GM12801 (cell line): ENCODE data around the gene ASB7.

ENCODE experiments used
- TF ChIP-seq, protein P1 (sequence below): IDR thresholded peaks from one replicate; pipeline ENCODE4 v1.5.1; 2011; ENCODE audit warnings: control low read depth; ENCODE audit not compliant: insufficient read length; ENCODE audit errors: extremely low read depth

ASB7 gene

DNA sequence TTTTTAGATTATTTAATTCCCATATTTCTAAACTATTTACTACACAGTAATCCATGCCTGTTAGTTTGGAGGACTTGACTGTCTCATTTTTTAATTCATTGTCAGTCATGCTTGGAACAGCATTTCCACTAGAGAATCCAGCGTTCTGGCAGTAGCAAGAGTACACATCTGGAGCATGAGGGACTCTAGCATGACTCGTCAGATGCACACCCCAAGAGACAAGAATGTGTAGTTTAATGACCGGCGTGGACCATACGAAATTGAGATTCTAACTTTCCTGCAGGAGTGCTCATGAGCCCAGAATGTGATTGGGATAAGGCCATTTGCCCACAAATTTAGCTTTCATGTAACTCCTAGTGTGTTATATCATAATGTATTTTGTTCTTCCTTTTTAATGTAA lies 48.9 kb downstream of the ASB7 start:
- TF ChIP-seq, protein P1, sequence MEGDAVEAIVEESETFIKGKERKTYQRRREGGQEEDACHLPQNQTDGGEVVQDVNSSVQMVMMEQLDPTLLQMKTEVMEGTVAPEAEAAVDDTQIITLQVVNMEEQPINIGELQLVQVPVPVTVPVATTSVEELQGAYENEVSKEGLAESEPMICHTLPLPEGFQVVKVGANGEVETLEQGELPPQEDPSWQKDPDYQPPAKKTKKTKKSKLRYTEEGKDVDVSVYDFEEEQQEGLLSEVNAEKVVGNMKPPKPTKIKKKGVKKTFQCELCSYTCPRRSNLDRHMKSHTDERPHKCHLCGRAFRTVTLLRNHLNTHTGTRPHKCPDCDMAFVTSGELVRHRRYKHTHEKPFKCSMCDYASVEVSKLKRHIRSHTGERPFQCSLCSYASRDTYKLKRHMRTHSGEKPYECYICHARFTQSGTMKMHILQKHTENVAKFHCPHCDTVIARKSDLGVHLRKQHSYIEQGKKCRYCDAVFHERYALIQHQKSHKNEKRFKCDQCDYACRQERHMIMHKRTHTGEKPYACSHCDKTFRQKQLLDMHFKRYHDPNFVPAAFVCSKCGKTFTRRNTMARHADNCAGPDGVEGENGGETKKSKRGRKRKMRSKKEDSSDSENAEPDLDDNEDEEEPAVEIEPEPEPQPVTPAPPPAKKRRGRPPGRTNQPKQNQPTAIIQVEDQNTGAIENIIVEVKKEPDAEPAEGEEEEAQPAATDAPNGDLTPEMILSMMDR: no peak

- TF ChIP-seq, protein P1: no peak
Observed at GRCh38 chr15:100652116-100652515, 49.7 kb downstream of the ASB7 start.

DNA sequence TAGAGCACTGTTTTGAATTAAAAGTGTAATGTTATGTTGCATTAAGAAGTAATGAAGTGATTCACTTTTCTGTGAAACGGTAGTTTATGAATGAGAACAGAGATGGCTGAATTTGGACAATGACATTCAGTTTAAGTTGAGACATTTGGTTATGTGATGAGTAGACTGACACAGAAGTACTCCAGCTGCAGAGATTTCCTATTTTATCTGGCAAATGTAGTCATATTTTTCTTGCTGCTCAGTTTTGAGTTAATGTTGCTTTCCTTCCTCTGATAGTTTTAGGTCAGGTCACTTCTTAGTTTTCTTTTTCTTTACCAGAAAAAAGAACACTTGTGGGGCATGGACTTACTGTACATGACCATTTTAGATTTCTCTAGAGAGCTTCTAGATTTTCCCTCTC lies 51.2 kb downstream of the ASB7 start:
- TF ChIP-seq, protein P1: no peak

GRCh38 chr15:100658895-100659294 lies 56.5 kb downstream of the ASB7 start:
- TF ChIP-seq, protein P1: no peak

DNA sequence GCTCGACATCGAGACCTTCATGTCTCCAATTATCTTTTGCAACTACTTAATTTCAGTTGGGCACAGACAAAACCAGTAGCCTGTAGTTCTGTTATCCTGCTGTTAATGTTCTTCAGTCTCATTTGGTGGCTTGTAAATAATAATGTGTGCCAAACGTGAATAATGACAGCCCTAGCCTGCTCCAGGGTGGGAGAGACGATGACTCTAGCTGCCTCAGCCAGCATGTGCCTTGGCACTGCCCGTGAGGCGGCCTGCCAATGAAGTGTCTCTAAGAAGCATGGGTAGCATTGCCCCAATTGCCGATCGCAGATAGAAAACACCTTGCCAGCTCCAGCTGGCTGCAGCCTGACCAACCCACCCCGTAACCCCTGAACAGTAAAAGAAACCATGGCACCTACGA lies 58.8 kb downstream of the ASB7 start:
- TF ChIP-seq, protein P1: no peak

DNA sequence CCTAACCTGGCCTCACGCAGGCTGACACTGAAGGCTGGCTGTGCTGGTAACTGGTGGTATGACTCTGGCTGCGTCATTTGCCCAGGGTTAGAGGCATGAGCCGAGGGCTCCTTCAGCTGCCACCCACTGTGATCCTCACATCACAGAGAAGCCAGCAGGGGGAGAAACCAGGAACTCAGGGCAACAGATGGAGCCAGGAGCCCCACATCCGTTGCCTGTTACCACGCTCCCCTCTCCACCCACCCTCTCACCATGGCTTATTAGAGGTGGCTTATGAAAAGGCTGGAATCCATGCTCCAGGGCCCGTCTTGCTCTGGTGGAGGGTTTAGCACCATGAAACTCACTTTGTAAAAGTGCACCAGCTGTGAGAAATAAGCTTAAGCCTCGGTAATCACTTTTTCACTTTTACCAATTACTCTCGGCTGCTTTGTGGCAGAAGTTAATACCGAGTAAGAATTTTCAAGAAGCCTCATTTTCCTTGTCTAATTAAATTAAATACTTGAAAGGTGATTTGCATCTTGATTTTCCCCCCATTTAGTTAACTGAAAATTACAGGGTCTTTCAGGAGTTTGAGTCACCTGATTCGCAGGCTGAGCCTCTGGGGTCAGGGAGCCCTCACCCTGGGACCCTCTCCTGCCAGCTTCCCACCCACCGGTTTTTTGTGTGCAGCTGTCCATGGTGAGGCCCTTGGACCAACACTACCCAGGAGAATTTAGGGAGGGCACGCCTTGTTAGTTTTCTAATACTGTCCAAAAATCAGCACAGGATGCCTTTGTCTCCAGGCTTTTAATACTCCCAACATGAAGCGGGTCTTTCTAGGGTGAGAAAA lies 60.9 kb downstream of the ASB7 start:
- TF ChIP-seq, protein P1: no peak

DNA sequence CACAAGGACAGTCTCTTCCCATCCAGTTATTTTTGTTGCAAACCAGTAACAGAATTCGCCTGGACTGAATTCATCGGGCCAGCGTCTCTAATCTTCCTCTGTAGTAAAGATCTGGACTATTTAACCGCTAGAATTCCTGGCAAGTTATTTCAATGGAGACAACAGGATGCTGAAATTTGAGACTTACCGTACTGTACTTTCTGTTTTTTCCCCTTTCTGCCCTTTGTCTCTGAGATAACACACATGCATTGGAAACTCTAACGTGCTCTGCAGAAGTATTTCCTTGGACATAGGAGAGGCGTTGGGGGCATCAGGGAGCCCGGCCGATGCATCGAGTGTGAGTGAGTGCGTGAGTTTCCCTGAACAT lies 61.5 kb downstream of the ASB7 start:
- TF ChIP-seq, protein P1: no peak

DNA sequence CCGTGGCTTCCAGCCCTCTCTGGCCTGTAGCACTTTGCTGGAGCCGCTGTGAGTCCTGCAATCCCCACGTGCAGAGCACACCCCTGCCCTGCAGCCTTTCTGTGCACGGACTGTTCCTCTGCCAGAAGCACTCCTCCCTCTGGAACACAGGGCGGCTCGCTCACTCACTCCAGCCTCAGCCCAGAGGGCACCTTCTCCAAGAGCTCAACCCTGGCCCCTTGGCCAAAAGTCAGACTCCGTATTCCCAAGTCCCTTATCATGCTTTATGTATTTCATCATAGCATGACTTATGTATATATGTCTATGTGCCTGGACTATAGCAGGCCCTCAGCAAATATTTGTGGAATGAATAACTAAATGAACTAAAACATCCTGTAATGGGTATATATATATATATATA lies 63.2 kb downstream of the ASB7 start:
- TF ChIP-seq, protein P1: no peak
